Diencephalon (tissue), 1 donor: ENCODE results near the gene COX17. TPM values are rescaled to one million over a fixed set of nuclear protein-coding genes. Genes with fewer than 3 reads are reported as not detected.

Experiments
- total RNA-seq: library from RNA; depleted of rRNA; stranded (reverse); fragments of >200 nt; gene quantifications from one replicate; pipeline ENCODE4 v1.2.3, GENCODE V29; 2014

COX17 gene, protein sequence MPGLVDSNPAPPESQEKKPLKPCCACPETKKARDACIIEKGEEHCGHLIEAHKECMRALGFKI
- 22.6 TPM for total RNA-seq

DNA sequence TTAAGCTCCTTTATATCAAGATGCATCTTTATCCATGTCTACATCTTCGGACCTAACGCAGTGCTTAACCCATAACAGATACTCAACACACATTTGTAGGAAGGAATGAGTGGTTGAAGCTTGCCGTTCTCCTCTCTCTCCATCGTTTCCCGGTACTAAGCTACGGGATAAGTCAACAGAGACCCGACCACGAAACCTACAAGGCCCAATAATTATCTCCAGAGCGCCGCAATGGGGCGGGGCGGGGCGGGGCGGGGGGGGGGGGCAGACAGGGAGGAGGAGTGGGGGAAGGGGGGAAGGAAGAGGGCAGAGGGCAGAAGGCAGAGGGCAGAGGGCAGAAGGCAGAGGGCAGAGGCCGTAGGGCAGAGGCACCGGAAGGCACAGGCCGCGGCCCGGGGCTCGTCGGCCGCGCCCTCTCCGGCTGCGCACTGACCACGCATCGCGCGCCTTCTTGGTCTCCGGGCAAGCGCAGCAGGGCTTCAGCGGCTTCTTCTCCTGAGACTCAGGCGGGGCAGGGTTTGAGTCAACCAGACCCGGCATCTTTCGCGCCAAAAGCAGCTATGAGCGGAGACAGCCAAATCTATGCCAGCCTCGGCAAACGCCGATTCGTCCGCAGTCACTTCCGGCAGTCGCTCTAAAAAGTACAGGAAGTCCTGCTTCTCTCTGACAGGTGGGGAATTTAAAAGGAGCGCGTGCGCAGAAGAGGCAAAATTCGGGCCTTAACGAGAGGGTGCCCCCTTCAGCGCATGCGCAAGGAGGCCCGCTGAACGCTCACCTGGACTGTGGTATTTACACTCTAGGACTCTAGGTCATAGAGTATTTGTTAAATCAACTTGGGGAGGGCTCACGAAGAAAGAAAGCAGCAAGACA lies at the start of gene COX17:
Gene COX17, minus strand, starts transcription at position 636 of the 870 bp plus-strand sequence. Its CDS starts 96 bp downstream, at position 540.

DNA sequence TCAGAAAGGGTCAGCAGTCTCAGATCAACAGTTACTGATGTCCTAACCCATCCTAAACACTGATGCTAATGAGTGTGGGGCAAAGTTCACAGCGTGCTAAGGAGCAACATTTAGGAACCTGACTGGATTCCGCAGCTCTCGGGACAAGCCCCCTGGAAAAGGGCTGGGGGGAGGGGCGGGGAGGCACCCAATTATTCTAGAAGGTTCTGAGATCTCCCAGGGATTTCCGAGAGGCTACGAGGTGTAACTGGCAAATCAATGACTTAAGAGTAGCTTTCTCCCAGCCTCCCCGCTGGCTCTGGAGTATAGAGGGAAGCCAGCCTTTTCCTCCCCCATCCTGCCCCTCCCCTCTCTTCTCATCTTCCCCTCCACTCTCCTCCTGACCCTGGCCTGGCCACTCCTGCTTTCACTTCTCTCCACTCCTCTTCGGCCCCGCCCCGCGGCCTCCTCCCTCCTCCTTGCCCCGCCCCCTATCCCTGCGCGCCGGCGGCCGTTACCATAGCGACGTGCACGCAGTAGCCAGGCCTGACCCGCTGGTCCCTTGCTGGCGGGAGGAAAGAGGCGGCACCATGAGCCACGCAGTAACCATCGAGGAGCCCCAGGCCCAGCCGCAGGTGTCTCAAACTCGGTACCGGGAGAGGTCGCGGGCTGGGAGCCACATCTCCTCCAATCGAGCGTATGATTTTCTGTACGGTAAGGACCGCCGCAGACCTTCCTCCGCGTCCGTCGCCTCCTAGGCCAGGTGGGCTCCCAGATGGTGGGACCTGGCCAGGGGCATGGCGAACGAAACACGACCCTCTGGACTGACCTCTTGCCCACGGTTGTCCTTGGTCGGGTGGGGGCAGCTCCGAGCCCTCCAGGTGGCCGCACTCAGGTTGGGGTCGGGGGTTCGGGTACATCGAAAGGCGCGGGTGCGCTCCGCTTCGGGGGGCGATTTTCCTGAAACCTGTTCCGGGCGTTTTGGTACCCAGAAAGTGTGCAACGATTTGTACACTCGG lies 25.6 kb upstream of the COX17 start, which contains the start of gene CFAP91:
Gene CFAP91, plus strand, starts transcription at position 493 of the 998 bp plus-strand sequence. Its CDS starts 77 bp downstream, at position 570.

DNA sequence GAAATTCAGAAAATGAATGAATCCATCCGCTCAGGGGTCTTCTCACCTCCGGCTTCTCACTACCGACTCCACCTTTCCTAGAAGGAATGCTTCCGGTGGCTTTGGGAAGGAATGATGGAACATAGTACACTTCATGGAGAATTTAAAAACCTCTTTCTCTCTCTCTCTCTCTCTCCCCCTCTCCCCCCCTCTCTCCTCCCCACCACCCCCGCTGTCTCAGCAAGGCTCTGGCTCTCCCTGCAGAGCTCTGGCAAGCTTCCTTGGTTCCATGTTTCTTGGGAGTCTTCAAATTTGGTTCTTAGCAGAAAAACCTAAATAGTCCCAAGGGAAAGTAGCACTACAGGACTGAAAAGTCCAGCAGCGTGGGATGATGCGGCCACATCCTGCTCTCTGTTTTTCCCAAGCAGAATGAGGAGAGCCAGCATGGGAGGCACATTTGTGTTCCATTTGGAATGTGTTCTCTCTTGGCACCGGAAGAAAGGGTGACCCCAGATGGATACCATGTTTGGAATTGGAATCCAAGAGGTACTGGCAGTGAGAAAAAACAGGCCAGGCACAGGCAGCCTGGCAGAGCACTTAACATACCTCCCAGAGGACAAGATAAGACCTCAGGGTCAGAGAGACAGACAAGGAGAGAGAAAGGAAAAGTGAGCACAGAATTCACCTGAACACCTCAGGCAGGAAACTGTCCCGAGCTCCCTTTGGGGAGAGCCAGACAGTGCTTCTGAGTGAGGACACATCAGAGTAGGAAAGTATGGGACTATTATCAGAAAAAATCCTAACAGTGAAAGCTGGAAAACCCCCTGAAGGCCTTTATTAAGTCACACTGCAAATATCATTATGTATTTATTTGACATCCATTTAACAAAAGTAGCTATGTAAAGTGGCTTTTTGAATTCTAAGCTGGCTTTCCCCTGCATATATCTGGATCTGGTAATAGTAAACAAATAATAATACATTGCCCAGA lies 16.4 kb downstream of the COX17 start, which contains the start of gene POPDC2:
Gene POPDC2, minus strand, starts transcription at position 116 of the 967 bp plus-strand sequence. CDS start 166 bp downstream, outside the sequence.

Other genes starting within 250 kb of the COX17 start
- 13.4 TPM for gene TMEM39A, start 213.8 kb downstream of the COX17 start, total RNA-seq
- gene POGLUT1, start 208.4 kb downstream of the COX17 start, total RNA-seq: 16.8 TPM
- gene TIMMDC1, start 178.9 kb downstream of the COX17 start, total RNA-seq: 31.4 TPM
- under 0.01 TPM for gene CD80, start 117.8 kb downstream of the COX17 start, total RNA-seq
- 2.3 TPM for gene ADPRH, start 97.9 kb downstream of the COX17 start, total RNA-seq
- gene PLA1A, start 79.5 kb downstream of the COX17 start, total RNA-seq: 0.23 TPM
- 0.69 TPM for gene POPDC2, start 16.8 kb downstream of the COX17 start, total RNA-seq
- 12.9 TPM for gene CFAP91, start 25.6 kb upstream of the COX17 start, total RNA-seq
- gene NR1I2, start 104.7 kb upstream of the COX17 start, total RNA-seq: 0.23 TPM